H1 (cell line): Measurements from ENCODE around the gene BTG2. TPM values are rescaled to one million over a fixed set of nuclear protein-coding genes. Genes with fewer than 3 reads are reported as not detected.

Experiments used
- GTF2F1 ChIP-seq: IDR thresholded peaks from 2 replicates; pipeline ENCODE4 v1.6.1; 2012; ENCODE audit warnings: low read depth, low read length, improper control_type of control experiment, borderline replicate concordance
- polyA plus RNA-seq, 7 experiments: library from polyadenylated mRNA; depleted of rRNA in 3 of 7; stranded (reverse) in 5 of 7; unstranded in 2 of 7; fragments of >200 nt in 5 of 7; fragments of 200-250 nt in 2 of 7; gene quantifications; 1 replicate in 5 of 7; 2 replicates in 1 of 7; 4 replicates in 1 of 7; pipeline versions ENCODE4 v1.2.1 to v1.2.3, GENCODE V29; 2011 to 2013; ENCODE audit warnings: missing spikeins in 2 of 7, mixed read lengths in 2 of 7
- total RNA-seq: library from RNA; stranded (reverse); fragmentation: NEBNext Ultra II Directional; extraction: Animal tissue kit (Norgen Biotek cat#: 25700); gene quantifications from 2 replicates; pipeline ENCODE4 v1.2.1, GENCODE V29; 2021

The BTG2 gene
- total and polyA plus RNA-seq, 2 of the 8 experiments (the other 6 are each of a cell fraction or from before 2014, with no cell fraction given), result 4.8 to 11.0 TPM

DNA sequence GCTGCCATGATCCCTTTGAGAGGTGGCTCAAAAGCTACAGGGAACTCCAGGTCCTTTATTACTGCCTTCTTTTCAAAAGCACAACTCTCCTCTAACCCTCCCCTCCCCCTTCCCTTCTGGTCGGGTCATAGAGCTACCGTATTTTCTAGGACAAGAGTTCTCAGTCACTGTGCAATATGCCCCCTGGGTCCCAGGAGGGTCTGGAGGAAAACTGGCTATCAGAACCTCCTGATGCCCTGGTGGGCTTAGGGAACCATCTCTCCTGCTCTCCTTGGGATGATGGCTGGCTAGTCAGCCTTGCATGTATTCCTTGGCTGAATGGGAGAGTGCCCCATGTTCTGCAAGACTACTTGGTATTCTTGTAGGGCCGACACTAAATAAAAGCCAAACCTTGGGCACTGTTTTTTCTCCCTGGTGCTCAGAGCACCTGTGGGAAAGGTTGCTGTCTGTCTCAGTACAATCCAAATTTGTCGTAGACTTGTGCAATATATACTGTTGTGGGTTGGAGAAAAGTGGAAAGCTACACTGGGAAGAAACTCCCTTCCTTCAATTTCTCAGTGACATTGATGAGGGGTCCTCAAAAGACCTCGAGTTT, 3.1 kb downstream of the BTG2 start (continued):
- no peak for TF ChIP-seq GTF2F1
